Mesendoderm (in vitro differentiated cells): ENCODE measurements around the gene PIK3CD.

Experiments
- DNase-seq: peaks from one replicate; pipeline ENCODE4 v3.0.0; 2013
- H2AK5ac ChIP-seq: 2 replicates; pipeline ENCODE4 v1.6.1; 2013; ENCODE audit warnings: low read length, inconsistent platforms
- H2BK120ac ChIP-seq: 2 replicates; pipeline ENCODE4 v1.6.1; 2013; ENCODE audit warnings: low read depth, mild to moderate bottlenecking, low read length, moderate library complexity, mixed read lengths
- H2BK15ac ChIP-seq: replicated peaks from 2 replicates; pipeline ENCODE4 v1.6.1; 2013; ENCODE audit warnings: low read depth, mild to moderate bottlenecking, moderate library complexity
- H2BK5ac ChIP-seq: 2 replicates; pipeline ENCODE4 v1.6.1; 2013; ENCODE audit warnings: low read length, inconsistent platforms
- H3K18ac ChIP-seq: 2 replicates; pipeline ENCODE4 v1.6.1; 2013; ENCODE audit warnings: mild to moderate bottlenecking, low read length, mixed read lengths
- H3K23ac ChIP-seq: one replicate; pipeline ENCODE4 v1.6.1; 2013; ENCODE audit warnings: low read length
- H3K27ac ChIP-seq: 2 replicates; pipeline ENCODE4 v1.5.1; 2013; ENCODE audit warnings: low read depth, mild to moderate bottlenecking, inconsistent platforms, low read length, moderate library complexity
- H3K27me3 ChIP-seq: 2 replicates; pipeline ENCODE4 v1.6.1; 2013; ENCODE audit warnings: low read length, control low read depth, mild to moderate bottlenecking, inconsistent platforms; ENCODE audit not compliant: insufficient read depth, poor library complexity
- H3K36me3 ChIP-seq: 2 replicates; pipeline ENCODE4 v1.6.1; 2013; ENCODE audit warnings: low read length, inconsistent platforms; ENCODE audit not compliant: control insufficient read depth, insufficient read depth
- H3K4ac ChIP-seq: one replicate; pipeline ENCODE4 v1.6.1; 2013; ENCODE audit warnings: low read depth, mild to moderate bottlenecking, low read length, moderate library complexity
- H3K4me1 ChIP-seq: 2 replicates; pipeline ENCODE4 v1.6.1; 2013; ENCODE audit warnings: low read depth, low read length, inconsistent platforms; ENCODE audit not compliant: control insufficient read depth
- H3K4me2 ChIP-seq: 2 replicates; pipeline ENCODE4 v1.6.1; 2013; ENCODE audit warnings: low read length
- H3K4me3 ChIP-seq: 2 replicates; pipeline ENCODE4 v1.5.1; 2013; ENCODE audit warnings: mild to moderate bottlenecking, low read length
- H3K56ac ChIP-seq: one replicate; pipeline ENCODE4 v1.6.1; 2013; ENCODE audit warnings: low read length
- H3K79me1 ChIP-seq: 2 replicates; pipeline ENCODE4 v1.6.1; 2013; ENCODE audit warnings: low read length, inconsistent platforms
- H3K79me2 ChIP-seq: 2 replicates; pipeline ENCODE4 v1.6.1; 2013; ENCODE audit warnings: mild to moderate bottlenecking, low read length; ENCODE audit not compliant: control insufficient read depth, insufficient read depth
- H3K9ac ChIP-seq: 2 replicates; pipeline ENCODE4 v1.6.1; 2013; ENCODE audit warnings: low read length, inconsistent platforms
- H4K5ac ChIP-seq: one replicate; pipeline ENCODE4 v1.6.1; 2013; ENCODE audit warnings: low read length
- H4K8ac ChIP-seq: one replicate; pipeline ENCODE4 v1.6.1; 2013; ENCODE audit warnings: low read depth, mild to moderate bottlenecking, control low read depth, low read length, moderate library complexity
- WGBS: extraction: QIAGEN DNeasy Blood & Tissue Kit; methylation state at CpG from one replicate; pipeline ENCODE4 v1.1.7; 2013; ENCODE audit warnings: low lambda C conversion rate, missing lambda C conversion rate; ENCODE audit not compliant: insufficient coverage; ENCODE audit errors: extremely low coverage; 5-methylcytosine and 5-hydroxymethylcytosine counted together

The PIK3CD gene

DNA sequence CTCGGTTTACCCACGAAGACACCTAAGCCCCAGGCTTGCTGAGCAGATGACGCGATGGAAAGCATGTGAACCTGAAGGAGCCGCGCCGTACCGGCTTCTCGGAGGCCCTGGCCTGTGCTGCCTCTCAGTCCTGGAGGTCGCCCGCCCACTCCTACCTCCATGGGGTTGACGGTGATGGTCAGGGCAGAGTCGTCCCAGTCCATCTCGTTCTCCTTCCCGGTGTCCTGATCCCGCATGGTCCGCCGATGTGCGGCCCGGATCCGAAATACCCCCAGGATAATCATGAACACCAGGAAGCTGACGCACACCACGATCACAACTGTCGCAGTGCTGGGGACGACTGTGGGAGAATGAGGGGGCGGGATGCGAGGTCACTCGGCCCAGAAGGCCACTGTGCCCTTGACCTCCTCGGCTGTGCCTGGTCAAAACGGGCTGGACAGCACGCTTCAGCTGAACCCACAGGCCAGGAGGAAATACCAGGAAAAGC, 79.6 kb downstream of the PIK3CD start:
- Histone ChIP-seq H3K79me1 (no peaks in the 10 kb centered on the region), H3K18ac (no peak overlapping the region), H3K23ac (no peak overlapping the region), H3K4me1 (no peaks in the 10 kb centered on the region), H3K4me3 (no peak overlapping the region), H3K4ac (no peak overlapping the region), H4K5ac (no peak overlapping the region), H4K8ac (no peak overlapping the region), H2BK120ac (no peak overlapping the region), H3K56ac (no peak overlapping the region), H3K27me3 (no peaks in the 10 kb centered on the region), H3K4me2 (no peak overlapping the region), H2BK5ac (no peak overlapping the region), H2AK5ac (no peak overlapping the region), H2BK15ac (no peak overlapping the region), H3K36me3 (peaks cover 28% of the 10 kb centered on the region), H3K79me2 (no peaks in the 10 kb centered on the region), H3K9ac (no peak overlapping the region), H3K27ac (no peak overlapping the region)
- WGBS = no CpG with 5 or more reads among the region's 31 CpGs
- DNase-seq = no peak

DNA sequence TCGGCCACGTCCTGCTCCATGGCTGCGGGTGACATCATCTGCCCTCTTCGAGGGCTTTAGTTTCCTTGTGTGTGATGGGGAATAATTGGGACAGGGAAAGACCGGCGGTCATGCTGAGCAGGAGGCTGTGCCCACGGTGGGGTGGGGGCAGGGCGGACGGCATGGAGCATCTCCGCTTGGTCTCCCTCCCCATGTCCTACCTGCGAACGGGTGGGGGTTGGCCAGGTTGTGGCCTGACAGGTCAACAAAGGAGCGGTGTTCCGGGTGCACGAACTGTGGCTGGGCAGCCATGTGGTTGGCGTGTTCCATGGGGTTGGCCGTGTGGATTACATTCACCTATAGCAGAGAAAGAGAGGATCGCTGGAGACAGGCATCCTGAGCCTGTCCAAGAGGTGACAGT, 80.0 kb downstream of the PIK3CD start:
- Histone ChIP-seq H3K36me3 (peaks cover 28% of the 10 kb centered on the region), H3K27me3 (no peaks in the 10 kb centered on the region), H3K4me2 (no peak overlapping the region), H3K18ac (no peak overlapping the region), H3K4me1 (no peaks in the 10 kb centered on the region), H3K56ac (no peak overlapping the region), H4K8ac (no peak overlapping the region), H4K5ac (no peak overlapping the region), H3K4ac (no peak overlapping the region), H3K4me3 (no peak overlapping the region), H3K23ac (no peak overlapping the region), H3K9ac (no peak overlapping the region), H2BK15ac (no peak overlapping the region), H3K79me2 (no peaks in the 10 kb centered on the region), H3K79me1 (no peaks in the 10 kb centered on the region), H2BK120ac (no peak overlapping the region), H2BK5ac (no peak overlapping the region), H2AK5ac (no peak overlapping the region), H3K27ac (no peak overlapping the region)
- WGBS = no CpG with 5 or more reads among the region's 18 CpGs
- no peak for DNase-seq

DNA sequence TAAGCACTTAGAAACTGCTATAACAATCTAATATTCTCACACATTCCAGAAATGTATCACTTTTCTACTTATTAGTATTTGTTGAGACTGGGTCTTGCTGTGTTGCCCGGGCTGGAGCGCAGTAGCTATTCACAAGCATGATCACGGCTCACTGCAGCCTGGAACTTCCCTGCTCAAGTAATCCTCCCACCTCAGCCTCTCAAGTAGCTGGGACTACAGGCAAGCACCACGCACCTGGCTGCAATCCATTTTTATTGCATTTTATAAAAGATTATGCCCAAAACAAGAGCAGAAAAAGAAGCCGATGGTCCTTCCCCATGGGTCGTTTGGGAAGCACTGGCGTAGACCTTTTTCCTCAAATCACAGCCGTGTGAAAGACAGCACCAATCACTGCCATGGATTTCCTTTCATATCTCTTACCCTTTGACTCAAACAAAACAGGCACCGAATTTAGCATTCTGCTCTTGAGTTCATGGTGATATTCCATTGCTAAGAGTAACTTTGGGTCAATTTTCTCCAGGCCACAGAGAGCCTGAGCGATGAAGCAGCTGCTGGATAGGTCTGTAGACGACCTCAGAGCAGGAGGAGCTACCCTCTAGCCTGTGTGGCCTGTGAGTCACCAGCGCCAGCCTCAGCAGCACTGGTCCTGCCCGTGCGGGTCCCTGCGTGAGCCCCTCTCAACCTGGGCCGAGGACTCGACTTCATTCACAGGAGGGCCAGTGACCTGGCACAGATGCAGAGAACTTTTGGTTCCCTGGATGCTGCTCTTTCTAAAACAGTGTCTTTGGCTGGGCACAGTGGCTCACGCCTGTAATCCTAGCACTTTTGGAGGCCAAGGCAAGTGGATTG, 80.8 kb downstream of the PIK3CD start:
- no CpG with 5 or more reads among the region's 18 CpGs for WGBS
- H3K4me3 ChIP-seq = no peak overlapping the region
- no peaks in the 10 kb centered on the region for H3K27me3 ChIP-seq
- H2BK5ac ChIP-seq = no peak overlapping the region
- no peak overlapping the region for H2BK15ac ChIP-seq
- H3K27ac ChIP-seq = no peak overlapping the region
- H3K9ac ChIP-seq = no peak overlapping the region
- H3K56ac ChIP-seq = no peak overlapping the region
- H4K8ac ChIP-seq = no peak overlapping the region
- peaks cover 28% of the 10 kb centered on the region for H3K36me3 ChIP-seq
- H2BK120ac ChIP-seq = no peak overlapping the region
- no peak overlapping the region for H2AK5ac ChIP-seq
- no peak overlapping the region for H3K4ac ChIP-seq
- H3K4me1 ChIP-seq = no peaks in the 10 kb centered on the region
- H3K23ac ChIP-seq = no peak overlapping the region
- no peak overlapping the region for H4K5ac ChIP-seq
- no peak overlapping the region for H3K4me2 ChIP-seq
- H3K79me1 ChIP-seq = no peaks in the 10 kb centered on the region
- H3K18ac ChIP-seq = no peak overlapping the region
- H3K79me2 ChIP-seq = no peaks in the 10 kb centered on the region
- no peak for DNase-seq

DNA sequence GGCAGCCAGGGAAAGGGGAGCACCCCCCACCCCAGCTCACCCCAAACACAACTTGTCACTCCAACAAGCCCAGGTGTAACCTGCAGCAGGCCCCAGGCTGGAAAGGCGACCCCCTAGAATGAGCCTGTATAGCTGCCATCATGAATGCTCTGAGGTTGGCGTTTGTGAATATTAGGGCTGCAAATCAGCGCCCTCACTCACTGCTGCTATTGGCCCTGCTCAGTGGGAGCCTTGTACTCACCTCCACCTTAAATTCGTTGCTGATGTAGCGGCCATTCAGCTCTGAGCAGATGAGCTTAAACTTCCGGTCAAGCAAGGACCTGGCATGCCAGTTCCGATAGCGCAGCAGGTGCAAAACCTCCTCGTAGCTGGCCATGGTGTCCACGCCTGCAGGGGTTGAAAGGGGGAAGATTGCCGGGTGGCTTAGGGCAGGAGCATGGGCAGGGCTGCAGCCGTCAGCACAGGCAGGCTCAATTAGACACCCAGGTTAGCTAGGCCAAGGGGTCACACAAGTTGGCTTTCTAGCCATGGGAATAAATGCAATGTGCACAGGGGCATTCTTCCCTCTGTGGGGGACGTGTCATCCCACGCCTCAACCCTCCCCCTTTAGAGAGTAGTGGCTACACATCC, 81.7 kb downstream of the PIK3CD start:
- Histone ChIP-seq H3K9ac (no peak overlapping the region), H3K56ac (no peak overlapping the region), H3K4me1 (no peaks in the 10 kb centered on the region), H3K27me3 (no peaks in the 10 kb centered on the region), H3K36me3 (peaks cover 28% of the 10 kb centered on the region), H3K79me2 (no peaks in the 10 kb centered on the region), H3K4ac (no peak overlapping the region), H3K27ac (no peak overlapping the region), H3K4me3 (no peak overlapping the region), H2BK15ac (no peak overlapping the region), H2AK5ac (no peak overlapping the region), H3K4me2 (no peak overlapping the region), H3K79me1 (no peaks in the 10 kb centered on the region), H4K5ac (no peak overlapping the region), H3K18ac (no peak overlapping the region), H3K23ac (no peak overlapping the region), H2BK120ac (no peak overlapping the region), H4K8ac (no peak overlapping the region), H2BK5ac (no peak overlapping the region)
- DNase-seq = no peak
- no CpG with 5 or more reads among the region's 14 CpGs for WGBS

DNA sequence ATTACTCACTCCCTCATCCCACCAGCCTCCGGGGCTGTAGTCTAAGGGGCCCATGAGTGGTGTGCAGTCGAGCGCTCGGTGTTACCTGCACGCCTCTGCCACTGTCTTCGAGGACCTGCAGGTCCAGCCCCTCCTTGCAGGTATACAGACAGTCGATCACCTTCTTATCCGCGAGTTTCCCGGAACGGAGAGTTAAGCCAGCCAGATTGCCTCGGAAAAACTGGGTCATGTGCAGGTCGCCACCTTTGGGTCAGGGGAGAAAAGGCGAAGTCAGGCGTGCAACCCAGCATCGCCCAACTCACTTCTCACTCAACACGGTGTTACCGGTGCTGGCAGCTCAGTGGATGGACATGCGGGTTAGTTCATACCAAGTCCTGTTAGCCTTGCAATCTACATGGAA, 84.3 kb downstream of the PIK3CD start:
- H3K4me2 ChIP-seq = no peak overlapping the region
- no peak overlapping the region for H4K5ac ChIP-seq
- H3K27ac ChIP-seq = no peak overlapping the region
- no peaks in the 10 kb centered on the region for H3K4me1 ChIP-seq
- DNase-seq = no peak
- no peak overlapping the region for H3K56ac ChIP-seq
- peaks cover 32% of the 10 kb centered on the region for H3K36me3 ChIP-seq
- no CpG with 5 or more reads among the region's 19 CpGs for WGBS
- H3K23ac ChIP-seq = no peak overlapping the region
- no peaks in the 10 kb centered on the region for H3K79me2 ChIP-seq
- H3K4me3 ChIP-seq = no peak overlapping the region
- no peaks in the 10 kb centered on the region for H3K27me3 ChIP-seq
- H4K8ac ChIP-seq = no peak overlapping the region
- no peak overlapping the region for H2BK15ac ChIP-seq
- no peak overlapping the region for H3K18ac ChIP-seq
- H2BK5ac ChIP-seq = no peak overlapping the region
- no peak overlapping the region for H2BK120ac ChIP-seq
- H3K9ac ChIP-seq = no peak overlapping the region
- no peak overlapping the region for H3K4ac ChIP-seq
- H2AK5ac ChIP-seq = no peak overlapping the region
- H3K79me1 ChIP-seq = no peaks in the 10 kb centered on the region
